Liver (tissue), 9 donors: Measurements from ENCODE around the gene AK5. TPM values are rescaled to one million over a fixed set of nuclear protein-coding genes. Genes with fewer than 3 reads are reported as not detected.

Experiments used
- DNase-seq: peaks from one replicate; pipeline ENCODE4 v3.0.0-alpha.2; 2017; ENCODE audit warnings: low spot score
- H3K27ac ChIP-seq, 2 donors: one replicate each; pipeline ENCODE4 v1.7.0; 2013; ENCODE audit warnings: inconsistent platforms in 2 of 2, low read length in 2 of 2, control low read depth in 1 of 2, low read depth in 1 of 2, mild to moderate bottlenecking in 1 of 2
- H3K27me3 ChIP-seq, 4 donors: one replicate each; pipeline versions ENCODE4 v1.6.1 to v1.7.0; 2013; ENCODE audit warnings: low read length in 3 of 4, inconsistent platforms in 1 of 4, mild to moderate bottlenecking in 1 of 4, moderate library complexity in 1 of 4; ENCODE audit not compliant: control insufficient read depth in 4 of 4, insufficient read depth in 4 of 4
- H3K36me3 ChIP-seq, 4 donors: one replicate each; pipeline versions ENCODE4 v1.6.1 to v1.7.0; 2013; ENCODE audit warnings: low read length in 3 of 4, mild to moderate bottlenecking in 3 of 4, low read depth in 1 of 4, moderate library complexity in 1 of 4; ENCODE audit not compliant: control insufficient read depth in 4 of 4, insufficient read depth in 3 of 4
- H3K4me1 ChIP-seq, 4 donors: one replicate each; pipeline versions ENCODE4 v1.6.1 to v1.7.0; 2013; ENCODE audit warnings: low read length in 3 of 4, mild to moderate bottlenecking in 3 of 4, moderate library complexity in 1 of 4; ENCODE audit not compliant: control insufficient read depth in 4 of 4, insufficient read depth in 4 of 4
- H3K4me3 ChIP-seq, 3 donors: one replicate each; pipeline versions ENCODE4 v1.6.1 to v1.7.0; 2013; ENCODE audit warnings: low read length in 3 of 3, control low read depth in 1 of 3, low read depth in 1 of 3, mild to moderate bottlenecking in 1 of 3
- H3K9ac ChIP-seq, 2 donors: one replicate each; pipeline ENCODE4 v1.7.0; 2013; ENCODE audit warnings: low read length in 2 of 2, mild to moderate bottlenecking in 2 of 2, moderate library complexity in 2 of 2, control low read depth in 1 of 2, low read depth in 1 of 2
- H3K9me3 ChIP-seq, 4 donors: one replicate each; pipeline versions ENCODE4 v1.6.1 to v1.7.0; 2013; ENCODE audit warnings: low read length in 3 of 4; ENCODE audit not compliant: control insufficient read depth in 4 of 4
- EGR1 ChIP-seq, 2 donors: IDR thresholded peaks; 2 replicates each; pipeline ENCODE4 v1.6.1; 2016 to 2018; ENCODE audit warnings: antibody characterized with exemption in 2 of 2, low read depth in 2 of 2
- FOXA1 ChIP-seq: IDR thresholded peaks from 2 replicates; pipeline ENCODE4 v1.6.1; 2016; ENCODE audit warnings: antibody characterized with exemption
- GABPA ChIP-seq, 2 donors: IDR thresholded peaks in 1 of 2; conservative IDR thresholded peaks in 1 of 2; 2 replicates each; pipeline ENCODE4 v1.6.1; 2016; ENCODE audit warnings: antibody characterized with exemption in 2 of 2, mild to moderate bottlenecking in 1 of 2, moderate library complexity in 1 of 2
- HNF4A ChIP-seq, 2 donors: conservative IDR thresholded peaks; 2 replicates each; pipeline ENCODE4 v1.6.1; 2016; ENCODE audit warnings: antibody characterized with exemption in 2 of 2, mild to moderate bottlenecking in 2 of 2
- JUND ChIP-seq, 2 donors: IDR thresholded peaks; 2 replicates each; pipeline ENCODE4 v1.6.1; 2016; ENCODE audit warnings: antibody characterized with exemption in 2 of 2
- NR2F2 ChIP-seq: IDR thresholded peaks from 2 replicates; pipeline ENCODE4 v1.6.1; 2016; ENCODE audit warnings: antibody characterized with exemption
- RAD21 ChIP-seq, 2 donors: IDR thresholded peaks; 2 replicates each; pipeline ENCODE4 v1.6.1; 2016; ENCODE audit warnings: antibody characterized with exemption in 2 of 2, mild to moderate bottlenecking in 2 of 2
- SP1 ChIP-seq: IDR thresholded peaks from 2 replicates; pipeline ENCODE4 v1.6.1; 2018; ENCODE audit warnings: antibody characterized with exemption, mild to moderate bottlenecking
- TAF1 ChIP-seq: conservative IDR thresholded peaks from 2 replicates; pipeline ENCODE4 v1.6.1; 2016; ENCODE audit warnings: antibody characterized with exemption, mild to moderate bottlenecking
- YY1 ChIP-seq: IDR thresholded peaks from 2 replicates; pipeline ENCODE4 v1.6.1; 2016; ENCODE audit warnings: antibody characterized with exemption, mild to moderate bottlenecking
- ZBTB33 ChIP-seq: IDR thresholded peaks from 2 replicates; pipeline ENCODE4 v1.6.1; 2016; ENCODE audit warnings: antibody characterized with exemption
- WGBS: extraction: QIAGEN DNeasy Blood & Tissue Kit; methylation state at CpG from one replicate; pipeline ENCODE4 v1.1.7; 2013; 5-methylcytosine and 5-hydroxymethylcytosine counted together
- polyA plus RNA-seq, 2 donors: library from polyadenylated mRNA; stranded (reverse) in 1 of 2; unstranded in 1 of 2; fragments of 200-250 nt in 1 of 2; fragments of >200 nt in 1 of 2; fragmentation: Nextera tagmentation in 1 of 2; extraction: Ambion mirVana in 1 of 2; gene quantifications; one replicate each; pipeline versions ENCODE4 v1.2.1 to v1.2.3, GENCODE V29; 2013 to 2015
- total RNA-seq, 2 donors: library from RNA; depleted of rRNA; stranded (reverse); fragments of >200 nt; gene quantifications; one replicate each; pipeline ENCODE4 v1.2.3, GENCODE V29; 2014
- TF ChIP-seq, protein P1 (sequence below): IDR thresholded peaks from 2 replicates; pipeline ENCODE4 v1.6.1; 2016; ENCODE audit warnings: antibody characterized with exemption
- TF ChIP-seq, protein P2 (sequence below): IDR thresholded peaks from 2 replicates; pipeline ENCODE4 v1.6.1; 2016; ENCODE audit warnings: antibody characterized with exemption
- TF ChIP-seq, protein P3 (sequence below): IDR thresholded peaks from 2 replicates; pipeline ENCODE4 v1.6.1; 2016; ENCODE audit warnings: antibody characterized with exemption, mild to moderate bottlenecking
- donor health status: healthy.
- donor health status: healthy.
- donor health status: healthy.
- donor health status: healthy.
- donor health status: healthy.

The AK5 gene
- total and polyA plus RNA-seq, 4 donors, result 0.12 to 0.33 (median 0.23) TPM

GRCh38 chr1:77539519-77540142 is 257.8 kb downstream of the AK5 start:
- Histone ChIP-seq H3K4me1 (peaks cover 0 to 12% (median 10%) of the 10 kb centered on the region in 4 donors), H3K9ac (no peak overlapping the region), H3K36me3 (no peaks in the 10 kb centered on the region), H3K27me3 (no peaks in the 10 kb centered on the region), H3K27ac (no peak overlapping the region), H3K9me3 (no peaks in the 10 kb centered on the region), H3K4me3 (no peak overlapping the region)
- 81% methylated on average over 4 of the region's 4 CpGs for WGBS
- no peak for TF ChIP-seq GABPA (IDR thresholded peaks at IDR 0.05 in 1 of 2, conservative IDR thresholded peaks at IDR 0.05 in 1 of 2)
- TF ChIP-seq, protein P1, sequence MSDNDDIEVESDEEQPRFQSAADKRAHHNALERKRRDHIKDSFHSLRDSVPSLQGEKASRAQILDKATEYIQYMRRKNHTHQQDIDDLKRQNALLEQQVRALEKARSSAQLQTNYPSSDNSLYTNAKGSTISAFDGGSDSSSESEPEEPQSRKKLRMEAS, result no peak
- no peak for TF ChIP-seq FOXA1
- TF ChIP-seq JUND (IDR thresholded peaks at IDR 0.05), result no peak
- TF ChIP-seq YY1, result no peak
- no peak for TF ChIP-seq ZBTB33
- TF ChIP-seq NR2F2, result no peak
- no peak for TF ChIP-seq RAD21 (IDR thresholded peaks at IDR 0.05)
- no peak for TF ChIP-seq EGR1 (IDR thresholded peaks at IDR 0.05; ENCODE audit: low read depth in 2 of 2)
- DNase-seq, result no peak

- no peak for DNase-seq
- H3K27me3 ChIP-seq, result no peaks in the 10 kb centered on the region
- no peaks in the 10 kb centered on the region for H3K9me3 ChIP-seq
- no peak overlapping the region for H3K9ac ChIP-seq
- H3K4me1 ChIP-seq, result peaks cover 0 to 12% (median 10%) of the 10 kb centered on the region in 4 donors
- H3K27ac ChIP-seq, result no peak overlapping the region
- no peaks in the 10 kb centered on the region for H3K36me3 ChIP-seq
- 93% methylated on average over 6 of the region's 6 CpGs for WGBS
- no peak overlapping the region for H3K4me3 ChIP-seq
- TF ChIP-seq, protein P1, result no peak
- no peak for TF ChIP-seq NR2F2
- no peak for TF ChIP-seq SP1
- no peak for TF ChIP-seq TAF1
- no peak for TF ChIP-seq FOXA1
- TF ChIP-seq GABPA (IDR thresholded peaks at IDR 0.05 in 1 of 2, conservative IDR thresholded peaks at IDR 0.05 in 1 of 2), result no peak
- no peak for TF ChIP-seq YY1
- TF ChIP-seq RAD21 (IDR thresholded peaks at IDR 0.05), result no peak
- TF ChIP-seq, protein P2, sequence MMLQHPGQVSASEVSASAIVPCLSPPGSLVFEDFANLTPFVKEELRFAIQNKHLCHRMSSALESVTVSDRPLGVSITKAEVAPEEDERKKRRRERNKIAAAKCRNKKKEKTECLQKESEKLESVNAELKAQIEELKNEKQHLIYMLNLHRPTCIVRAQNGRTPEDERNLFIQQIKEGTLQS, result no peak
- no peak for TF ChIP-seq HNF4A (conservative IDR thresholded peaks at IDR 0.05)
- TF ChIP-seq, protein P3, sequence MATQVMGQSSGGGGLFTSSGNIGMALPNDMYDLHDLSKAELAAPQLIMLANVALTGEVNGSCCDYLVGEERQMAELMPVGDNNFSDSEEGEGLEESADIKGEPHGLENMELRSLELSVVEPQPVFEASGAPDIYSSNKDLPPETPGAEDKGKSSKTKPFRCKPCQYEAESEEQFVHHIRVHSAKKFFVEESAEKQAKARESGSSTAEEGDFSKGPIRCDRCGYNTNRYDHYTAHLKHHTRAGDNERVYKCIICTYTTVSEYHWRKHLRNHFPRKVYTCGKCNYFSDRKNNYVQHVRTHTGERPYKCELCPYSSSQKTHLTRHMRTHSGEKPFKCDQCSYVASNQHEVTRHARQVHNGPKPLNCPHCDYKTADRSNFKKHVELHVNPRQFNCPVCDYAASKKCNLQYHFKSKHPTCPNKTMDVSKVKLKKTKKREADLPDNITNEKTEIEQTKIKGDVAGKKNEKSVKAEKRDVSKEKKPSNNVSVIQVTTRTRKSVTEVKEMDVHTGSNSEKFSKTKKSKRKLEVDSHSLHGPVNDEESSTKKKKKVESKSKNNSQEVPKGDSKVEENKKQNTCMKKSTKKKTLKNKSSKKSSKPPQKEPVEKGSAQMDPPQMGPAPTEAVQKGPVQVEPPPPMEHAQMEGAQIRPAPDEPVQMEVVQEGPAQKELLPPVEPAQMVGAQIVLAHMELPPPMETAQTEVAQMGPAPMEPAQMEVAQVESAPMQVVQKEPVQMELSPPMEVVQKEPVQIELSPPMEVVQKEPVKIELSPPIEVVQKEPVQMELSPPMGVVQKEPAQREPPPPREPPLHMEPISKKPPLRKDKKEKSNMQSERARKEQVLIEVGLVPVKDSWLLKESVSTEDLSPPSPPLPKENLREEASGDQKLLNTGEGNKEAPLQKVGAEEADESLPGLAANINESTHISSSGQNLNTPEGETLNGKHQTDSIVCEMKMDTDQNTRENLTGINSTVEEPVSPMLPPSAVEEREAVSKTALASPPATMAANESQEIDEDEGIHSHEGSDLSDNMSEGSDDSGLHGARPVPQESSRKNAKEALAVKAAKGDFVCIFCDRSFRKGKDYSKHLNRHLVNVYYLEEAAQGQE, result no peak
Measured at GRCh38 chr1:77540501-77541161, 258.8 kb downstream of the AK5 start.
